HUDEP-2 (cell line): Measurements from ENCODE around the gene EIF2AK2.

ENCODE experiments used
- DNase-seq, 76 experiments: peaks; one replicate each; lab custom pipeline; 2025; ENCODE audit not compliant: unreplicated experiment in 76 of 76; lab: John Stamatoyannopoulos, UW

Gene EIF2AK2

GRCh38 chr2:37173741-37174140, 17.0 kb upstream of the EIF2AK2 start:
- no peak for DNase-seq

DNA sequence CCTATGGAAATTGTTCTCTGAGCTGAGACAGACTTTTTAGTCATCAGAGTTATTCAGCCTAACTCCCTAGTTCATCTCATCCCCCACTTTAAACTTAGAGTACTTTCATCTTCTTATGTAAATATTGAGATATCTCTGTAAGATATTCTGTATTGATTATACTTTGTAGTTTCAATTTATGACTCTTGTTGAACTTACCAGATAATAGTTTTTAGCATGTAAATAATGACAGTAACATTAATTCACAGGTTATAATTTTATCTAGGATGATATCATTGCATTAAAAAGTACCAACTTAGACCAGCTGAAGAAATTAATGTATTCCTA, 14.8 kb upstream of the EIF2AK2 start:
- DNase-seq, result no peak

DNA sequence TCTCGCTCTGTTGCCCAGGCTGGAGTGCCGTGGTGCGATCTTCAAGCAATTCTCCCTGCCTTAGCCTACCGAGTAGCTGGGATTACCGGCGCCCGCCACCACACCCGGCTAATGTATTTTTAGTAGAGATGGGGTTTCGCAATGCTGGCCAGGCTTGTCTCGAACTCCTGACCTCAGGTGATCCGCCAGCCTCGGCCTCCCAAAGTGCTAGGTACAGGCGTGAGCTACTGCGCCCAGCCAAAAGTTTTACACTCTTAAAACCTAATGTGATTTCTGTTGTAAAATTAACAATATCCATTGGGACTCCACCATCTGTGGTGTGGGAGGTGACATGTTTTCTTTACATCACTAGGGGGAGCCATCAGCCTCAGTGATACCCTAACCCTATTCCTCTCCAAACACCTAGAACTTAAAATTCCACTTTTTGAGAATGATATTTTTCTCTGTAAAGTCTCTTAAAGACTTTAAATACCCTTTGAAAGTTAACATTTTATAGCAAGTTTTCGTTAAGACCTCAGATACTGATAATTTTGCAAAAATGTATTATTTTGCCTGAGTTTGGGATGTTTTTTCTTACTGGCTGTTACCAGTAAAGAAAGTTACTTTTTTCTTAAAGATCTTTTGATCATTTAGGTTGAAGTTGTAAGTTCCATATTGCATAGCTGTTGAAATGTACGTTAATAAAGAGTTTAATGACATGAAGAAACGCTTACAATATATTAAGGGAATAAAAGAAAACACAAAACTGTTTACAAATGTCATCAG, 11.6 kb upstream of the EIF2AK2 start:
- peak in 21 of 76 experiments; percentile 1 to 53 (median 17) for DNase-seq

DNA sequence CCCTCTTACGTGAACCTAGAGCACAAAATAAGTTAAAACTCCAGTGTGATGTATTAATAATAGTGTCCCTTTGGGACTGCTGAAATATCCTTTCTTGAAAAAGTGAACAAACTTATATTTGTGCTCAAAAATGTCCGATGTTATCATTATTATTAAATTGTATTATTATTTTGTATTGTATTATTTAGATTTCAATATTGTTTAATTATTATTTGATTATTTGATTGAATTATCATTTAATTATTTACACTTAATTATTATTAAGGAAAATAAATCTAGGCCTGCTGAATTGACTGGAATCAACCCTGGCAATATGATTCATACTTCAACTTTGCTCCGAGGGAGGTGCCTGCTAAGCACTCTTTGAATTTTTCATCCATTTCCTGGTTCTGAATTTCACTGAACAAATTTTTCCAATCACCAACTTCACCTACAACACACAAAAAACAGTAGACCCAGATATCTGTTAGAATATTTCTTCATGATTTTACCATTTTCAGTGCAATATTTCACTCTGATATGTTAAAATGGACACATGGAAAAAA, 10.9 kb upstream of the EIF2AK2 start:
- DNase-seq, result no peak

GRCh38 chr2:37164757-37165156, 8.0 kb upstream of the EIF2AK2 start:
- DNase-seq, result no peak

GRCh38 chr2:37156071-37156856, 516 bp downstream of the EIF2AK2 start:
- peak in 28 of 76 experiments; percentile 2 to 58 (median 22) for DNase-seq

- no peak for DNase-seq
Measured at GRCh38 chr2:37154785-37155184, 2.0 kb downstream of the EIF2AK2 start.

- no peak for DNase-seq
Measured at GRCh38 chr2:37153224-37153623, 3.6 kb downstream of the EIF2AK2 start.

DNA sequence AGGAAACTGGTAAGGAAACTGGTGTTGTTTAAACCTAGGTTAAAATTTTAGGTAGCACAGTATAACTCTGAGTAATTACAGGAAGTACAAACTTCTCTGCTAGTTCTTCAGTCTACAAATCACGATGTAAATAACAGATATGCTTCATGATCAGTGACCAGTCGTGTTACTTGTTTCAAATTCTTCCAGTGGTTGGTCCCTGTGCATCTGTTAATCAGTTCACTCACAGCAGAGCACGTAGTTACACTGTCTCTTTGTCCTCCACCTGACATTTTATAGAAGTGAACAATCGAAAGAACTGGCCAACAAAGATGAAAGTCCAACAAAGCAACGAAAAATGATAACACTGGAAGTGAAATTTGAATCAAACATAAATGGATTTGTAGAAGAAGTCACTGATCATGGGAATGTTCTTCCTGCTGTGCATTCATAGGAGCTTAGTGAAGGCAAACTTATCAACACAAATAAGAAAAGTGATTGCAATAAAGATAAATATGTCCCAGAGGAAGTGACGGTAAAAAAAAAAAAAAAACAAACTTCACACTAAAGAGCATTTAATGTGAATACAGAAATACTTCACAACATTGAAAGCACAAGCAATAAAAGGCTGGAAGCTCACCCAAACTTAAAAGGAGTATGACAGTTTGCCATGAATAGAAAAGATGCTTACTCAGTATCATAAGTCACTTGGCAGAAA, 7.0 kb downstream of the EIF2AK2 start:
- DNase-seq, result no peak

DNA sequence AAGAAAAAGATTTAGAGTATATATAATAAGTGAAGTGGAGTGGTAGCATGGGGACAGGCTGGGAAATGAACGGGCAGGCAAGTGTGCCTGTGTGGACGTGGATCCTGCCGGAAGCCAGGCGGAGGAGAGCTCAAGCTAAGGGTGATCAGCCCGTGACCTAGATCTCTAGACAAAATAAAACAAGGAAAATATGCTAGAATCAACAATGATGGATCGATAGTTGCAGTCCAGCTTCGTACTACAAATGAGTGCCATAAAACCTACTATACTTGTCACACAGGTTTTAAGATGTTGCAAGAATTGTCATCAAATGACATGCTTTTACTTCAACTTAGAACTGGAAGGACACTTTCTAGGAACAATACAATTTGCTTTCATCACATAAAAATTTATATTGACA, 8.5 kb downstream of the EIF2AK2 start:
- DNase-seq, result no peak

DNA sequence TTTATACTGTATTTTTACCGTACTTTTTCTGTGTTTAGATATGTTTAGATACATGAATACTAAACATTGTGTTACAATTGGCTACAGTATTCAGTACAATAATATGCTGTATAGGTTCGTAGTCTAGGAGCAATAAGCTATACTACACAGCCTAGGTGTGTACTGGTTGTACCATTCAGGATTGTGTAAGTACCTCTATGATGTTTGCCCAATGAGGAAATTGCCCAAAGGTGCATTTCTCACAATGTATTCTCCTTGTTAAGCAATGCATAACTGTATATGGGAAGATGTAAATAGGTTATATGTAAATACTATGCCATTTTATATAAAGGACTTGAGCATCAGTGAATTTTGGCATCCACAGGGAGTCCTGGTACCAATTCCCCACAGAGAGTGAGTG, 10.7 kb downstream of the EIF2AK2 start:
- no peak for DNase-seq

DNA sequence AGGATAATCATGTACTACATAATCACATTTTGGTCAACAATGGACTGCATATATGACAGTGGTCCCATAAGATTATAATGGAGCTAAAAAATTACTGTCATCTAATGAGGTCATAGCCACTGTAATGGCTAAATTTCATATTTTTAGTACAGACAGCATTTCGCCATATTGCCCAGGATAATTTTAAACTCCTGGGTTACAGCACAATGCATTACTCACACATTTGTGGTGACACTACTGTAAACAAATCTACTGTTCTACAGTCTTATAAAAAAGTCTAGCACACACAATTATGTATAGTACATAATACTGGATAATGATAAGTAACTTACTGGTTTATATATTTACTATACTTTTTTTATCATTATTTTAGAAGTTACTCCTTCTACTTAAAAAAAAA, 12.8 kb downstream of the EIF2AK2 start:
- DNase-seq, result no peak

DNA sequence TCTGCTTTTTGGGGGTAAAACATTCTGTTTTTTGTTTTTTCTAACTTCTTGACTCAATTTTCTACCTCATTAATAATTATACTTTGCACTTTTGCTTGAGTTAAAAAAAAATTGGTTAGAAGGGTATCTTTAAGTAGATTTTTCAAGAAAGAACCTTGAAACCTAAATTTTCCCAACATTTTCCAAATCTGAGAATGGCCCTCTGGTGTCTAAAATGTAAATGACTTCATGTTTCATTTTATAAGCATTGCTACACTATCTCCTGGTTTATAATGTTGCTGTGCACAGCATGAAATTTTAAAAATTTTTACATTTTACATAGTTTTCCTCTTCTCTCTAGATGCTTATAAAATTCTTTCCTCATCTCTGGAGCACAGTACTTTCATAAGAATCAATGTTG, 14.2 kb downstream of the EIF2AK2 start:
- DNase-seq, result no peak

DNA sequence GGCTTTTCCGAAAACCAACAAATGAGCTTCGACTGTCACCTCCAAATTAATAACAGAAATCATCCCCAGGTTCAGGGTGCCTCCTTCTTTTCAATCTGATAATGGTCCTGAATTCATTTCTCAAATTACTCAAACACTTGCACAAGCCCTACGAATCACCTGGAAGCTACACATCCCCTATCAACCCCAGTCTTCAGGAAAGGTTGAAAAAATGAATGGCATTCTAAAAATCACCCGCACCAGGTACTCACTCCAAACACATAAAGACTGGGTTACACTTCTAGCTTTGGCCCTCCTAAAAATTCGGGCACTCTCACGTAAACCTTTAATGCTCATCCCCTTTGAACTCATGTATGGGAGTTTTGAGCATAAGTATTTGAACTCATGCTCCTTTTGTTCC, 23.9 kb downstream of the EIF2AK2 start:
- DNase-seq, result no peak

DNA sequence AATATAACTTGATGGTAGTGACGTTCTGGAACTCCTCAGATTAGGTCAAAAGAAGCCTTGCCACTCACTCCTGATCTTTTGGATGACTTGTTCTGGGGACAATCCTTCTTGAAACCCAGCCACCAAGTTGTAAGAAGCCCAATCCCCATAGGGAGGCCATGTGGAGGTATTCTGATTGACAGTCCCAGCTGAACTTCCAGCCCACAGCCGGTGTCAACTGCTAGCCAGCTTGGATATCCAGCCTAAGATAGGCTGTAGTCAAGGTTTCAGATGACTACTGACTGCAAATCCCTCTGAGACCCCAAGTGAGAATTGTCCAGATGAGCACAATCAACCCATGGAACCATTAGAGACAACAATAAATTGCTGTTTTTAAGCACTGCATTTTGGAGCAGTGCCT, 31.4 kb downstream of the EIF2AK2 start:
- DNase-seq, result no peak

- DNase-seq, result peak in 1 of 76 experiments; percentile 1
Measured at GRCh38 chr2:37119157-37119556, 37.6 kb downstream of the EIF2AK2 start.

GRCh38 chr2:37117566-37117965, 39.2 kb downstream of the EIF2AK2 start:
- DNase-seq, result no peak

GRCh38 chr2:37111958-37112357, 44.8 kb downstream of the EIF2AK2 start:
- no peak for DNase-seq

DNA sequence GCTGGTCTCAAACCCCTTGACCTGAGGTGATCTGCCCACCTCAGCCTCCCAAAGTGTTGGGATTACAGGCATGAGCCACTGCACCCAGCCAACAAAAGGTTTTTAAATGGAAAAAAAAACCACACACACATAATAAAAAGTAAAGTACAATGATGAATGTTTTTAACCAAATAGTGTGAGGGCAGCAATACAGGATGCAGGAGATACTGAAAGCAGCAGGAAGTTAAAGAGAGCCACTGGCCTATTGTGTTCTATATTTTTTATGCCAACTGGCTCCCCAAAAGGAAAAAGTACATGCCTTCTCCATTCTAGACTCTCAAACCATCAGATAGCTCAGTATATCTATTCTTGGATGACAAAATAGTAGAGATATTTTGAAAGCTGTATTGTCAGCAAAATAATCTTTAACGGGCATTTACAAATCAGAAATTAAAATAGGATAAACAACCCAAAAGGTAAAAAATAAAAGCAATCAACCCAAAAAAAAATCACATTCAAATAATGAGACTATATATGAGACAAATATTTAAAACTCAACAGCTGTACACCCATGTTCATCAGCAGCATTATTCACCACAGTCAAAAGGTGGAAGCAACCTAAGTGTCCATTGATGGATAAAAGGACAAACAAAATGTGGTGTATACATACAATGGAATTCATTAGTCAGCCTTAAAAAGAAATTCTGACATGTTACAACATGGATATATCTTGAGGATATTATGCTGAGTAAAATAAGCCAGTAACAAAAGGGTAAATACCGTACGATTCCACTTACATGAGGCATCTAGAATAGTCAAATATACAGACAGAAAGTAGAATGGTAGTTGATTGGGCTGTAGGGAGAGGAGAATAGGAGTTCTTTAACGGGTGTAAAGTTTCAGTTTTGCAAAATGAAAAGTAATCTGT, 46.2 kb downstream of the EIF2AK2 start:
- no peak for DNase-seq

- no peak for DNase-seq
Measured at GRCh38 chr2:37109523-37109922, 47.3 kb downstream of the EIF2AK2 start.
